Astrocyte (in vitro differentiated cells and primary cell): ENCODE data around the gene SOAT2.

Source experiments
- EZH2 ChIP-seq: IDR thresholded peaks from 2 replicates; pipeline ENCODE4 v1.6.1; 2012; ENCODE audit warnings: mild to moderate bottlenecking, low read length, inconsistent platforms; ENCODE audit not compliant: insufficient read depth
- TF ChIP-seq, protein P1 (sequence below): IDR thresholded peaks from 2 replicates; pipeline ENCODE4 v1.5.1; 2011; ENCODE audit warnings: low read depth, mild to moderate bottlenecking, inconsistent platforms, low read length, moderate library complexity; ENCODE audit not compliant: insufficient read depth

GRCh38 chr12:53074283-53074998, 28.8 kb upstream of the SOAT2 start:
- TF ChIP-seq, protein P1, sequence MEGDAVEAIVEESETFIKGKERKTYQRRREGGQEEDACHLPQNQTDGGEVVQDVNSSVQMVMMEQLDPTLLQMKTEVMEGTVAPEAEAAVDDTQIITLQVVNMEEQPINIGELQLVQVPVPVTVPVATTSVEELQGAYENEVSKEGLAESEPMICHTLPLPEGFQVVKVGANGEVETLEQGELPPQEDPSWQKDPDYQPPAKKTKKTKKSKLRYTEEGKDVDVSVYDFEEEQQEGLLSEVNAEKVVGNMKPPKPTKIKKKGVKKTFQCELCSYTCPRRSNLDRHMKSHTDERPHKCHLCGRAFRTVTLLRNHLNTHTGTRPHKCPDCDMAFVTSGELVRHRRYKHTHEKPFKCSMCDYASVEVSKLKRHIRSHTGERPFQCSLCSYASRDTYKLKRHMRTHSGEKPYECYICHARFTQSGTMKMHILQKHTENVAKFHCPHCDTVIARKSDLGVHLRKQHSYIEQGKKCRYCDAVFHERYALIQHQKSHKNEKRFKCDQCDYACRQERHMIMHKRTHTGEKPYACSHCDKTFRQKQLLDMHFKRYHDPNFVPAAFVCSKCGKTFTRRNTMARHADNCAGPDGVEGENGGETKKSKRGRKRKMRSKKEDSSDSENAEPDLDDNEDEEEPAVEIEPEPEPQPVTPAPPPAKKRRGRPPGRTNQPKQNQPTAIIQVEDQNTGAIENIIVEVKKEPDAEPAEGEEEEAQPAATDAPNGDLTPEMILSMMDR = no peak
- TF ChIP-seq EZH2 = no peak
